Epithelial cell of proximal tubule (primary cell): ENCODE results near the gene DDA1. TPM values are rescaled to one million over a fixed set of nuclear protein-coding genes. Genes with fewer than 3 reads are reported as not detected.

Experiments used
- DNase-seq: peaks from one replicate; pipeline ENCODE4 v3.0.0-alpha.2; 2011; ENCODE audit warnings: low read depth
- H3K4me3 ChIP-seq: 2 replicates; pipeline ENCODE4 v1.5.1; 2011; ENCODE audit warnings: low read depth, mild to moderate bottlenecking, low read length
- CTCF ChIP-seq: conservative IDR thresholded peaks from 2 replicates; pipeline ENCODE4 v1.5.1; 2012; ENCODE audit warnings: low read depth, mild to moderate bottlenecking, low read length
- total RNA-seq: library from RNA; depleted of rRNA; stranded (reverse); fragments of >200 nt; gene quantifications from 2 replicates; pipeline ENCODE4 v1.2.3, GENCODE V29; 2015

DDA1 gene
- total RNA-seq, 1 donor from 2014 or later, result 35.6 TPM

- no peak for DNase-seq
These were observed 32.0 kb downstream of the DDA1 start for GRCh38 chr19:17341386-17341785.

GRCh38 chr19:17341845-17342244, 32.5 kb downstream of the DDA1 start:
- DNase-seq, result no peak

More at GRCh38 chr19:17341386-17341785, 32.0 kb downstream of the DDA1 start:
- no peak overlapping the region for H3K4me3 ChIP-seq
- TF ChIP-seq CTCF, result no peak

GRCh38 chr19:17346109-17346671, 36.8 kb downstream of the DDA1 start:
- peak; percentile 82 for TF ChIP-seq CTCF
- no peak overlapping the region for H3K4me3 ChIP-seq
- no peak for DNase-seq

More at GRCh38 chr19:17341845-17342244, 32.5 kb downstream of the DDA1 start:
- no peak for TF ChIP-seq CTCF
- no peak overlapping the region for H3K4me3 ChIP-seq

- no peak overlapping the region for H3K4me3 ChIP-seq
- DNase-seq, result no peak
- no peak for TF ChIP-seq CTCF
These were observed 38.0 kb downstream of the DDA1 start for GRCh38 chr19:17347361-17347760.

- no peak overlapping the region for H3K4me3 ChIP-seq
- no peak for TF ChIP-seq CTCF
- no peak for DNase-seq
These were observed 38.5 kb downstream of the DDA1 start for GRCh38 chr19:17347877-17348276.

GRCh38 chr19:17348700-17349099, 39.3 kb downstream of the DDA1 start:
- TF ChIP-seq CTCF, result no peak
- peak overlapping the region; percentile 27 for H3K4me3 ChIP-seq

GRCh38 chr19:17351815-17352435, 42.6 kb downstream of the DDA1 start:
- no peak overlapping the region for H3K4me3 ChIP-seq
- no peak for DNase-seq
- no peak for TF ChIP-seq CTCF

More at GRCh38 chr19:17348700-17349099, 39.3 kb downstream of the DDA1 start:
- DNase-seq, result no peak
